MG63 (cell line): ENCODE data around the gene RIN3. TPM values are rescaled to one million over a fixed set of nuclear protein-coding genes. Genes with fewer than 3 reads are reported as not detected.

Source experiments
- DNase-seq: peaks from one replicate; pipeline ENCODE4 v3.0.0-alpha.2; 2020
- H3K27me3 ChIP-seq: fragments of 250-450 bp; sonication (Bioruptor Pico); 2 replicates; pipeline ENCODE4 v1.5.1; 2020; ENCODE audit warnings: mild to moderate bottlenecking, moderate library complexity
- H3K36me3 ChIP-seq: fragments of 250-450 bp; sonication (Bioruptor Pico); 2 replicates; pipeline ENCODE4 v1.5.1; 2020; ENCODE audit warnings: mild to moderate bottlenecking, moderate library complexity
- H3K4me3 ChIP-seq: fragments of 250-450 bp; sonication (Bioruptor Pico); 2 replicates; pipeline ENCODE4 v1.5.1; 2020; ENCODE audit warnings: mild to moderate bottlenecking, moderate library complexity
- H3K9me3 ChIP-seq: fragments of 250-450 bp; sonication (Bioruptor Pico); 2 replicates; pipeline ENCODE4 v1.5.1; 2020; ENCODE audit warnings: mild to moderate bottlenecking, moderate library complexity
- total RNA-seq: library from RNA; depleted of rRNA; stranded (reverse); fragments of >200 nt; shearing (Covaris generic); gene quantifications from 2 replicates; pipeline ENCODE4 v1.2.3, GENCODE V29; 2014; ENCODE audit warnings: low replicate concordance

The RIN3 gene
- total RNA-seq, 1 experiment from 2014 or later: 1.4 TPM

DNA sequence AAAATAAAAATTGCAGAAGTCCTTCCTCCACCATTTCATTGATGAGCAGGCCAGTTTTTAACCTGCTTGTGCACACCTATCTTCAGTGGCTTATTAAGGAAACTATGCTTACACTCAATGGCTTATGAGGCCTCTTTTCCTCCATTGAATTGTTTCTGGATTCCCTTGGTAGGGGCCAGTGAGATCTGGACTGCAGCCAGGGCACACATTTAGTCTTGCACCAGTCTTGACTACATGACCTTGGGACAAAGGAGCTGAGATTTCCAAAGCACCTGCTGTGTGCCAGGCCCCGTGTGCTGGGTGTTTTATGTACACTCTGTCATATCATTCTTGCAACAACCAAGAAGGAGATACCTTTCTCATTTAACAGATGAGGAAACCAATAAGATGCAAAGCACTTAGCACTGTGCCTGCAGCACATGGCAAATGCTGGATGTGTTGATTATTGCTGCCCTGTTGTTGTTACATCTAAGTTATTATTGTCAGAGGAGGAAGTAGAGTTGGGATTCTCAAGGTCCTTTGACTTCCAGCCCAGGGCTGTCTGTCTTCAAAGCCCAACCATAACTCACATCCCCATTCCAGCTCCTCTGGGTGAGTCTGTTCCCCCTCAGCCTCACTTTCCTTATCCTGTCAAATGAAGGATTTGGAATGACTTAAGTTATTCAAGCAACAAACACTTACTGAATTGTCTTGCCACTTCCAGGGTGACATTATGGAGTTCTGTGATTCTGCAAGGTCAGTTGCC is 31.6 kb upstream of the RIN3 start:
- no peak for DNase-seq
- H3K27me3 ChIP-seq: no peaks in the 10 kb centered on the region
- no peak overlapping the region for H3K4me3 ChIP-seq
- H3K36me3 ChIP-seq: no peaks in the 10 kb centered on the region
- no peaks in the 10 kb centered on the region for H3K9me3 ChIP-seq

DNA sequence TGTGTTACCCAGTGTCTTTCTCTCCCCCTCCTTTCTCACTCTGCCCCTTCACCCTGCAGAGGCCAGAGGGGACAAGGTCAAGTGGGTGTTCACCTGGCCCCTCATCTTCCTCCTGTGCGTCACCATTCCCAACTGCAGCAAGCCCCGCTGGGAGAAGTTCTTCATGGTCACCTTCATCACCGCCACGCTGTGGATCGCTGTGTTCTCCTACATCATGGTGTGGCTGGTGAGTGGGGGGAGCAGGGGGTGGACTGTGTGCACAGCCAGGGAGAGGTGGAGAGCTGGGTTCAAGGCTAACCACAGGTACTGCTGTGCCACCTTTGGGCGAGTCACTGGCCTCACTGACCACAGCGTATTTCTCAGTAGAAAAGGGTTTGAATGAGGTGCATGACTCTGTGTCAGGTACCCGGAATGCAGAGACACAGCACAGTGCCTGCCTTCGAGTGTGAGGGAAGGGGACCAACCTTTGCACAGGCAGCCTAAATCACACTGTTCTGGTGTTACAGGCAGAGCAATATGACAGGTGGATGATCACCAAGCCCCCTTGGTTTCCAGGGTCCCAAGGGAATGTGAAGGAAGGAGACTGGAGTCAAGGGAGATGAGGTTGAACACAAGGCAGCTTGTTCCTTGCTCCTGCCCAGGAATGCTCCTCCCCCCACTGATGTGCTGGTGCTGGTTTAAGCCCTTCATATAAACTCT is 30.8 kb upstream of the RIN3 start:
- no peak overlapping the region for H3K4me3 ChIP-seq

DNA sequence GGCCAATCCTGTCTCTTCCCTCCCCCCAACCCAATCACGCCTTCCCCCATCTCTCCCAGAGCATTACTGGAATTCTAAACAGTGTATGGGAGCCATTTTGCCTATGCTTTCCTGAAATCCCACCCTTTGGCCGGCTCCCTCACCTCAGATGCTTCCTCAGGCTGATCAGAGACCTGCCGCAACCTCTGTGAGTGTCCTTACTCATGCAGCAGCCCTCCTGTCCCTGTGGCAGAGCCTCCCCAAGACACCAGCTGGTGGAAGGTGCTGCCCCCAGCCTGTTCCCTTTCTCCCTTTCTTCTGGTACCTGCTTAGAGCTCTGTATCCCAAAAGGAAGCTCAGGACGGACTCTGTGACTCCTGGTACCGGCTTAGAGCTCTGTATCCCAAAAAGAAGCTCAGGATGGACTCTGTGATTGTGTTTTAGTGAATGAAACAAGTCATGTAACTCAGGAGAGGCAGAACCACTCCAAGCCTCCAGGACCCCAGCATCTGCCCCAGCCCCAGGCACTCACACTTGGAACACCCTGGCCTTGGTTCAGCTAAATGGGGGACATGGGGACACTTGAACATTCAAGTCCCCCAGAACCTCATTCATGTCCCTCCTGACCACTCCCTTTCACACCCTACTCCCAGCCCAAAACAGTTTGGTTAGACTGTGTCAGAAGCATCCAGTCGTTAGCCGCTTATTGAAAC is 29.3 kb upstream of the RIN3 start:
- Histone ChIP-seq H3K36me3 (no peaks in the 10 kb centered on the region), H3K9me3 (no peaks in the 10 kb centered on the region), H3K27me3 (no peaks in the 10 kb centered on the region), H3K4me3 (no peak overlapping the region)
- no peak for DNase-seq

More for the DNA sequence above, 30.8 kb upstream of the RIN3 start:
- no peaks in the 10 kb centered on the region for H3K9me3 ChIP-seq
- H3K27me3 ChIP-seq: no peaks in the 10 kb centered on the region
- no peak for DNase-seq
- no peaks in the 10 kb centered on the region for H3K36me3 ChIP-seq

DNA sequence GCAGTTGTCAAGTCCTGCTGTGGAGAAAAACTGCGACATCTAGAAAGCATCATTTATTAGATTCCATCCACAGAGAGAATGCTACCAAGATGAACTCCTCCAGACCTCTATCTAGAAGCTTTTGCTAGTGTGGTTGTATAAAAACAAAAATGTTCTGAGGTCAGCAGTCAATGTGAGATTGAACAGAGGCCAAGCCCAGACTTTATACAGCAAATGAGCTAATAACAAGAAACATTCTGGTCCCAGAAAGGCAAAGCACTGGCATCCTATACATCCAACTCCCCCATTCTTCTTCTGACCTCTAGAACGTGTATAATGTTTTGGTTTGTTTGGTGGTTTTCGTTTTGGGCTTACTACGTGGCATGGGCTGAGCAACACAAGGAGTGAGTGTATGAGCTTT is 26.7 kb upstream of the RIN3 start:
- Histone ChIP-seq H3K36me3 (no peaks in the 10 kb centered on the region), H3K27me3 (no peaks in the 10 kb centered on the region), H3K4me3 (no peak overlapping the region), H3K9me3 (no peaks in the 10 kb centered on the region)
- no peak for DNase-seq

DNA sequence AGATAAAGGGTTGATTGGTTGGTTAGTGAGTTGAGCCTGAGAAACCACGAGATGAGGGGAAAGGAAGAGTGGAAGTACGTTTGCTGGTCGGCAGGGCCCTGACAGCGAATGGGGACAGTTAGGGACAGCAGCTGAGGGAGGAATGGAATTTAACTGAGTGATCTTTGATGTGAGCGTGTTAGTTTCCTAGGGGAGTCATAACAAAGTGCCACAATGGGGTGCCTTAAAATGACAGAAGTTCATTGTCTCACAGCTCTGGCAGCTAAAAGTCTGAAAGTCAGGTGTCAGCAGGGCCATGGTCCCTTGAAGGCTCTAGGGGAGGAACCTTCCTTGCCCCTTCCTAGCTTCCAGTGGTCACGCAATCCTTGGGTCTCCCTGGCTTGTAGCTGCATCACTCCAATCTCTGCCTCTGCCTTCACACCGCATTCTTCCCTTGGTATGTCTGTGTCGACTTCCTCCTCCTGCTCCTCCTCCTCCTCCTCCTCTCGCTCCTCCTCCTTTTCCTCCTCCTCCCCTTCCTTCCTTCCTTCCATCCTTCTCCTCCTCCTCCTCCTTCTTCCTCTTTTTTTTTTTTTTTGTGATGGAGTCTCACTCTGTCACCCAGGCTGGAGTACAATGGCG is 26.0 kb upstream of the RIN3 start:
- H3K36me3 ChIP-seq: no peaks in the 10 kb centered on the region
- DNase-seq: no peak
- no peaks in the 10 kb centered on the region for H3K9me3 ChIP-seq
- no peak overlapping the region for H3K4me3 ChIP-seq
- H3K27me3 ChIP-seq: no peaks in the 10 kb centered on the region

DNA sequence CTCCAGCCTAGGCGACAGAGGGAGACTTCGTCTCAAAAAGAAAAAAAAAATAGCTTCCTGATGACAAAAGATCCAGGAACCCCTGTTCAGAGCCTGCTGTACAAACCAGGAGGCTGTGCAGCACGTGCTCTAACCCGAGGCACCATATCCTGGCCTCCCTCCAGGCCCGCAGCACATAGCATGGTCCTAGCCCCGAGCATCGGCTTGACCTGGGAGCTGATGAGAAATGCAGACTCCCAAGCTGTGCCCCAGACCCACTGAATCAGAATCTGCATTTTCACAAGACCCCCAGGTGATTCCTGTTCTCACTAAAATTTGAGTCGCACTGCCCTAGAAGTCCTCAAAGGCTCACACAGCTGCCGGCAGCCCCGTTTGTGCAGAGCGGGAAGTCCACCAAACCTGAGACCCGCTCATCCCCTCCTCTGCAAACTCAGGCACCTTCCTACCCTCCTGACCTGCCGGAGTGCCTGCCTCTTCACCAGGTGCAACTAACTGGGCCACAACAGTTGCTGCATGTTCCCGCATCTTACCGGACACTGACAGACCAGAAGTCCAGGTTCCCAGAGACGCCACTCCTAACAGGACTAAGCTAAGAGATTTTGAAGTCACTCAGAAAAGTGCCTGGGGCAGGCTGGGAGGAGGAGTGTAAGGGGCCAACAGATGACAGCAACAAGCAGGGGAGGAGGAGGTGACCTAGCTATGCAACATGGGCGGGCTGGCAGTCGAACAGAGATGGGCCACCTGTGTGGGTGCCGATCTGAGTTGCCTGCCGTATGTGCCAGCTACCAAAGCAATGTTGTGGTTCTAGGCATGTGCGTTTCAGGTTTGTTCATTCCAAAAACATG is 24.0 kb upstream of the RIN3 start:
- no peaks in the 10 kb centered on the region for H3K27me3 ChIP-seq
- H3K9me3 ChIP-seq: no peaks in the 10 kb centered on the region
- no peak for DNase-seq
- H3K4me3 ChIP-seq: no peak overlapping the region
- H3K36me3 ChIP-seq: no peaks in the 10 kb centered on the region

DNA sequence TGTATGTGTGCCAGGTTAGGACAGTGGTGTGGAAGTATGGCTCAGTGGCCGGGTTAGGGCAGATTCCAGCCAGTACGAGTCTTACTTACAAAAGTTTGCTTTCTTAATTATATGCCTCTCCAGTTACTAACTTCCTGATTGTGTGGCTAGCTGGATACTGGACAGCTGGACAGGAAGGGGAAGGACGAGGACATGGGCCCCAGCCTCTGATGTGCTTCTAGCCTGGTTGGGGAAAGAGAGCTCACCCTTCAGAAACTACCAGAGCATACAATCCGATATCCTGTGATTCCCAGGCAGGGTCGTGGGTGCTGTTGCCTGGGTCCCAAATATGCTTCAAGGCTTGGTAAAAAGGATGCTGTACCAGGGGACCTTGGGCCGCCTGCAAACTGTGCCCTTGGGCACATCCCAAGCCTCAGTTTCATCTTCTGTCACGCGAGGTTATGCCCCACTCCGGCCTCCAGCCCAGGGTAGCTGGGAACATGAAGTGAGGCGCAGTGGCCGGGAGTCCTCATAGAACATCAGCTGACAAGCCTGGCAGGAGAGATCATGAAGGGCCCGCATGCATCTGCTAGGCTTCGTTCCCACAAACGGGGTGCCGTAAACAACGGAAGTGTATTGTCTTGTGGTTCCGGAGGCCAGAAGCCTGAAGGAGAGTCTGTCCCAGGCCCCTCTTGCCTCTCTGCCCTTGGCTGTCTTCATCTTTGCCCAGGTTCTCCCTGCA is 23.2 kb upstream of the RIN3 start:
- no peak overlapping the region for H3K4me3 ChIP-seq
- no peak for DNase-seq
- no peaks in the 10 kb centered on the region for H3K9me3 ChIP-seq
- no peaks in the 10 kb centered on the region for H3K36me3 ChIP-seq
- H3K27me3 ChIP-seq: no peaks in the 10 kb centered on the region

DNA sequence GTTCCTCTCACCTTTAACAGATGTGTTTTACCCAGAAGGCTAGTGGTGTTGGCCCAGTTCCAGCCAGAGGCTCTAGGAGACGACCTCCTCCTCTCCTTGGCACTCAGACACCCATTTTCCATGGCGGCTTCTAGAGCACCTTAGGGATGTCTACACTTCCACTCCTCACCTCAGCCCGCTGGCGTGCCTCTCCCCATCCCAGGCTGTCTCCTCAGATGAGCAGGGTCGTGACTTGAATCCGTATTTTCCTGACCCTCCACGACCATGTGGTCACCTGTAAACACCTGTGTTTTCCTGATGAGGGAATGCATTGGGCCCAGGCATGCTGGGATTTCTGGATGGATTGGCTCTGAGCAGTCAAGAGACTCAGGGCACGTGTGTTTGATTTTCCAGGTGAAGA is 21.8 kb upstream of the RIN3 start:
- H3K4me3 ChIP-seq: no peak overlapping the region
- no peaks in the 10 kb centered on the region for H3K27me3 ChIP-seq
- DNase-seq: no peak
- H3K9me3 ChIP-seq: no peaks in the 10 kb centered on the region
- no peaks in the 10 kb centered on the region for H3K36me3 ChIP-seq

DNA sequence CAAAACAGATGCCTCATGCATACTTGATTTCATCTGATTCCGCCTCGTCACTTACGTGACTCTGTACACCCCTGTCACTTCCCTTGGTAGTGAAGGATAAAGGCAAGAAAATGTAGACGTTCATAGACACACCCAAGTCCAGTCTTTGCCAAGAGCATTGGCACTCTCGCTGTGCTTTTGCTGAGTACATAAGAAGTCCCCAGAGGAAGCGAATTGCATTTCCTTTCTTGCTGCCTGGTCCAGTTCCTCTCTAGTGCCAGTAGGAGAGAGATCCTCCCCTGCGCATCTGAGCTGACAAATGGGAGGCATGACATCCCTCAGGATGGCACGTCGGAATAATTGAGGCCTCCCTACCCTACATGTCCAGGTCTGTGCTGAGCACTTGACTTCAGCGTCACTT is 21.3 kb upstream of the RIN3 start:
- Histone ChIP-seq H3K36me3 (no peaks in the 10 kb centered on the region), H3K27me3 (no peaks in the 10 kb centered on the region)
- DNase-seq: no peak

DNA sequence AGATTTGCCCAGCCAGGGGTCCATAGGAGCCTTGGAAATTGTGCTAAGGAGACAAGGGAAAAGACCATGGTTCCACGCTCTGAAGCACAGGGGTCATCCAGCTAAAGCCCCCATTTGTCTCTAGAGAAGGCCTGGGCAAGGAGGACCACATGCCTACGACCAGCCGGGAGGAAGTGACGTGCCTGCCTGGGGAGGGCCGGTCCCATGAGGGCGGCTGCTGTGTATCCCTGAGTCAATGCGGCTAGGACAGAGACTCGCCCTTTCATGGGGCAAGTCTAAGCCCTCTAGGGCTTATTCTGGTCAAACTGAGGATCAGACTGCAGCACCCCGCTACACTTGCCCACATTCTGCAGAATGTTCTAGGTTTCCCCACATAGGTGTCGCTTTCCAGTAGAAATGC is 20.6 kb upstream of the RIN3 start:
- Histone ChIP-seq H3K4me3 (no peak overlapping the region), H3K9me3 (no peaks in the 10 kb centered on the region), H3K36me3 (no peaks in the 10 kb centered on the region), H3K27me3 (no peaks in the 10 kb centered on the region)
- no peak for DNase-seq

More for the DNA sequence above, 21.3 kb upstream of the RIN3 start:
- H3K4me3 ChIP-seq: no peak overlapping the region
- H3K9me3 ChIP-seq: no peaks in the 10 kb centered on the region

DNA sequence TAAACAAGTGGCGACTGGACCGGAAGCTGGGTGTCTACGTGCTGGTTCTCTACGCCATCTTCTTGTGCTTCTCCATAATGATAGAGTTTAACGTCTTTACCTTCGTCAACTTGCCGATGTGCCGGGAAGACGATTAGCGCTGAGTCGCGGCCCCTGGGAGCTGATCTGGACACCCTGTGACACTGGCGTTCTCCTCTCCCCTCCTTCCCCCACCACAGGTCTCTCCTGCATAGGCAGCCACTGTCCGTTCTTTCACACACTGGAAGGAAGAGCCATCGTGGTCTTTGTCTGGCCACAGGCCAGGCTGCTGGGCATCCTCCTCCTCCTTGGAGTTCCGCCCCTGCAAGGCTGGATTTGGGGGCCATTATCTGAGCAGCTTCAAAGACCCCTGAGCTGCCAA is 20.1 kb upstream of the RIN3 start:
- no peaks in the 10 kb centered on the region for H3K9me3 ChIP-seq
- H3K36me3 ChIP-seq: no peaks in the 10 kb centered on the region
- H3K27me3 ChIP-seq: no peaks in the 10 kb centered on the region
- no peak for DNase-seq
- H3K4me3 ChIP-seq: no peak overlapping the region

DNA sequence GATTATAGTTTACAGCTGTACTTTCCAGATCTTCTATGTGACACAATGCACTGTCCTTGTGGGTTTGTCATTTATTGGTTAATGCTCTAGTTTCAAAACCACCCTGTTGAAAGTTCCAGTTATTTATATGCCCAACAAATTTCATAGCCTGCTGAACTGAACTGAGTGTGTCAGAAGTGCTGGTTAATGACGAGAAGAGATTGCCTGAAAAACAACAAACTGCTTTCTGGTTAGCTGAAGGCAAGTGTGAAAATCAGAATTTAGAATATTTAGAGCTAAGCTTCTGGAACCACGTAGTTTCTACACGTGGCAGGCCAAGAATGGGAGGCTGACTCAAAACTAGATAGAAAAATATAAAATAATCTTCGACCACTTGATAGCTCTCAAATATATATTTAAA is 19.1 kb upstream of the RIN3 start:
- H3K4me3 ChIP-seq: no peak overlapping the region
- H3K36me3 ChIP-seq: no peaks in the 10 kb centered on the region
- no peaks in the 10 kb centered on the region for H3K27me3 ChIP-seq
- H3K9me3 ChIP-seq: no peaks in the 10 kb centered on the region
- no peak for DNase-seq

DNA sequence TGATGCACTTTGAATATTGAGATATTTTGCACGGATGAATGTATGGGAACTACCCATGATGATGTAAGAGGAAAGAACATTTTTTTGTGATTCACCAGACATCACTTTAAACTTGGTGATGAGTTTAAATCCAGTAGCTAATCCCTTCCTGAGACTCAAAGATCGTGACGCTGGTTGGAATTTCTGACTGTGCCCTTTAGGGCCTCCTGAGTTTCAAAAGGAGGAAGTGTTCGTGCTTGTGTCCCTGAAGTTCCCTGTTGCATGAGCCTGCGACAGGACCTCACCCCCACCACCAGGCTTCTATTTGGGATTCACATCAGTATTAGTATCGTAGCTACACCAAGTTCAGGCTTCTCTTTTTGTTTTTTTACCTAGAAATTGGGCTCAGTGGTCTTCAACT is 18.6 kb upstream of the RIN3 start:
- Histone ChIP-seq H3K36me3 (no peaks in the 10 kb centered on the region), H3K4me3 (no peak overlapping the region), H3K9me3 (no peaks in the 10 kb centered on the region), H3K27me3 (no peaks in the 10 kb centered on the region)
- no peak for DNase-seq

DNA sequence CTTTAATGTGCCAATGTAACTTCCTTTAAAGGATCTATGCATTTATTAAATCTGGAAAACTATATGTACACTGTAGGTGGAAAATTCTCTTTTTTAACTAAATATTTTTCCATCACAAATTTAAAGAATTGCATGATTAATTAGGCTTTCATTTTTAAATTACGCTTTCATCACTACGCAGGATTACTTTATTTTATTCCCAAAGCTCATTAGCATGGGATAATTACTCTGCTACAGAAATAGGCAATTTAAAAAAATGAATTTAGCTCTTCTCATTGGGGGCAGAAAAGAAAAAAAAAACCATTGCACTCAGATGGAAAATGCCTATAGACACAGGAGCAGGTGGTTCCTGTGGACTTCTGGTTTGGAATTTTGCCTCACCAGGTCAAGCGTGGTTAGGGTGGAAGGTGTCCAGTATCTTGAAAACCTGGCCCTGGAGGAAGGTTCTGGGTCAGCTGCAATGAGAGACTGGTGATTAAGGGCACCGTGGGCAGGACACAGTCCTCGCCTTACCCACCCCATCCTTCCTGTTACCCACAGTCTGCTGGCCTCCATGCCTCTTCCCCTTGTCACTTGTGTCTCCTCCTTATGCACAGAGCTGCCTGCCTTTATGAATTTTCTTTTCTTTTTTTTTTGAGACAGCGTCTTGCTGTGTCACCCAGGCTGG is 17.3 kb upstream of the RIN3 start:
- Histone ChIP-seq H3K9me3 (no peaks in the 10 kb centered on the region), H3K27me3 (no peaks in the 10 kb centered on the region), H3K36me3 (no peaks in the 10 kb centered on the region), H3K4me3 (no peak overlapping the region)
- DNase-seq: no peak

DNA sequence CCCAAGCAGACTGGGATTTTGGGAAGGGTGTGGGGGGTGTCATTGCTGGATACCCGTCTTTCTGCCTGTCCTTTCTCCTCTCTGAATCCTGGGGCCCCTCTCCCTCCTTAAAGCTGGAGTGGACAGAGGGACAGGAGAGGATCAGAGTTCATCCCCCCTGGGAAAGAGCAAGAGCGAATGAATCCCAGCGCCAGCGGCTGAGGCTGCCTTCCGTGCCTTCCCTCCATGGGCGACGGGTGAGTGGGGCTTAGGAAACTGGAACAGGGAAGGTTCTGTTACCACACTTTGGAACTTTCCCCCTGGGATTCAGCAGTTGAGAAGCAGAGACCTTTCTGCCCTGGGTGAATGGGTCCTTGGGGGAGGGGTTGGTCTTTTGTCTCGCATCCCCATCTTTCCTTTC is 16.2 kb upstream of the RIN3 start:
- Histone ChIP-seq H3K36me3 (no peaks in the 10 kb centered on the region), H3K4me3 (no peak overlapping the region), H3K9me3 (no peaks in the 10 kb centered on the region), H3K27me3 (no peaks in the 10 kb centered on the region)
- no peak for DNase-seq

DNA sequence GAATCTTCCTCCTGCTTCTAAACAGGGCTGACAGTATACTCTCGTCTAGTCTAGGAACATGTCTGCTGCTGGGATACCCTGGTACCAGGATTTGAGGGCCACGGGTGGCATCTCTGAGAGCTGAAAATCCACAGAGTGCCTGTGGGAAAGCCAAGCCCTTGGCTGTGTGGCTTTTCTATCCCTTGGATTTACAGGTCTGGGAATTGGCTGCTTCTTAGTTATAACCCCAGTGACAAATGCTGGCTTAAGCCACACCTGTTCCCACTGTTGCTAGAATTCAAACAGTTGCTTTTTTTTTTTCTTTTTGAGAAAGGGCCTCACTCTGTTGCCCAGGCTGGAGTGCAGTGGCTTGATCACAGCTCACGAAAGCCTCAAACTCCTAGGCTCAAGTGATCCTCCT is 14.3 kb upstream of the RIN3 start:
- H3K9me3 ChIP-seq: no peaks in the 10 kb centered on the region
- H3K36me3 ChIP-seq: no peaks in the 10 kb centered on the region
- H3K27me3 ChIP-seq: no peaks in the 10 kb centered on the region
- DNase-seq: no peak
- H3K4me3 ChIP-seq: no peak overlapping the region
